Measurements from ENCODE around the gene DIPK1B. TPM values are rescaled to one million over a fixed set of nuclear protein-coding genes. Genes with fewer than 3 reads are reported as not detected.
A peak's percentile ranks its signal among the peaks of the same experiment; 100 is the strongest.
"Not testable (repeated sequence)": the region's sequence is repeated elsewhere in the genome, so short reads cannot be mapped to it uniquely, and the experiment has no call there.

The DIPK1B gene
- total RNA-seq, 4 donors from 2014 or later, result 3.2 to 26.3 (median 21.0) TPM

DNA sequence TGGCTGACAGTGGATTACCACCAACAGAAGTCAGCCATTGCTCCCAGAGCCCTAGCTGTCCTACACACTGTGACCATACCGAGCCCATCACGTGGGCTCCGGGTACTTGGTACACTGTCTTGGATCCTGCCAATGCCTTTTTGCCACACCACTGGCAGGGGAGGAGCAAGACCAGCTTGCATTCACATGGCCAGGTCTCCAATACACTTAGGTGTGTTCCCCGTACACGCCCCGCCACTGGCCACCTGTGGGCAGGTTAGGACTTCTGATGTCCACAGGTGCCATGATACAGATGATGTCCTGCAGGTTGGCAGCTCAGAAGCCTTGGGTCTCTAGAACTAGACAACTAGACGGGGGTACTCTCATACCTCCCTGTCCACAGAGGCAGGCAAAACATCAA, 5.4 kb upstream of the DIPK1B start:
- no peaks in the 10 kb centered on the region for H3K27me3 ChIP-seq
- no peak for DNase-seq
- intact Hi-C loops (cut with DNase I; ENCODE audit: low total_unique reads), result no loop called here
- H3K9me3 ChIP-seq, result no peaks in the 10 kb centered on the region
- no peak overlapping the region for H3K27ac ChIP-seq
- H3K4me1 ChIP-seq, result peaks cover 0 to 5% of the 10 kb centered on the region in 2 donors
- TF ChIP-seq CTCF (IDR thresholded peaks at IDR 0.05), result no peak
- TF ChIP-seq POLR2A (IDR thresholded peaks at IDR 0.05), result no peak
- no peak overlapping the region for H3K4me3 ChIP-seq
- no peaks in the 10 kb centered on the region for H3K36me3 ChIP-seq

DNA sequence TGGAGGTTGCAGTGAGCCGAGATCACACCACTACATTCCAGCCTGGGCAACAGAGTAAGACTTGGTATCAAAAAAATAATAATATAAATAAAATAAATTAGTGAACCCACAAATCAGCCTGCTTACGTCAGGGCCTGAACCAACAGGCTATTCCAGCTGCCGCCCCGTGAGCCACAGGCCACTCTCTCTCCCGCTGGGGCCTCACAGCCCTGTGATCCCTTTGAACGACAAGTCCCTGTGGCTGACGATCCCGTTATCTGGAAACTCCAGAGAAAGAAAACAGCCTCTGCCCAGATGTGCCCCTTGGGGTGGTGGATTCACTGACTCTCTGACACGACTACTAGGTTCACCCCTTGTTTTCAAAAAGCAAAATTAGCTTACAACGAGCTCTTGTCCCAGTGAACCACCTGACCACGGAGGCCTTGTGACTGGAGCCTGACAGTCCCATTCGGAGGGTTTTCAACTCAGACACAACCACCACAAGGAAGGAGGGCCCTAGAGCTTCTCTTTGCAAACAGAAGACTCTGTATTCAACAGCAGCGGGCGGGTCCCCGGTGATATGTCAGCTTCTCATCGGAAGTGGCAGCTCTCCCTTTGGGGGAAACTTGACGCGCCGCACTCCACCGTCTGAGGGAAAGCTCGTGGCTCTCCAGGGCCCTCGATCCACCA, 4.4 kb upstream of the DIPK1B start:
- intact Hi-C loops (cut with DNase I; ENCODE audit: low total_unique reads), result no loop called here
- no peak for TF ChIP-seq POLR2A (IDR thresholded peaks at IDR 0.05)
- no peak for TF ChIP-seq CTCF (IDR thresholded peaks at IDR 0.05)
- Histone ChIP-seq H3K9me3 (no peaks in the 10 kb centered on the region), H3K27me3 (no peaks in the 10 kb centered on the region), H3K4me3 (no peak overlapping the region), H3K4me1 (peaks cover 0 to 7% of the 10 kb centered on the region in 2 donors), H3K27ac (no peak overlapping the region), H3K36me3 (no peaks in the 10 kb centered on the region)
- DNase-seq, result no peak

GRCh38 chr9:136709454-136710109, 2.8 kb upstream of the DIPK1B start:
- TF ChIP-seq CTCF (IDR thresholded peaks at IDR 0.05) (no peak), POLR2A (IDR thresholded peaks at IDR 0.05) (no peak)
- intact Hi-C loops (cut with DNase I; ENCODE audit: low total_unique reads), result no loop called here
- Histone ChIP-seq H3K27me3 (no peaks in the 10 kb centered on the region), H3K4me3 (no peak overlapping the region), H3K9me3 (no peaks in the 10 kb centered on the region), H3K27ac (no peak overlapping the region), H3K36me3 (no peaks in the 10 kb centered on the region), H3K4me1 (peaks cover 0 to 7% of the 10 kb centered on the region in 2 donors)
- DNase-seq, result no peak

DNA sequence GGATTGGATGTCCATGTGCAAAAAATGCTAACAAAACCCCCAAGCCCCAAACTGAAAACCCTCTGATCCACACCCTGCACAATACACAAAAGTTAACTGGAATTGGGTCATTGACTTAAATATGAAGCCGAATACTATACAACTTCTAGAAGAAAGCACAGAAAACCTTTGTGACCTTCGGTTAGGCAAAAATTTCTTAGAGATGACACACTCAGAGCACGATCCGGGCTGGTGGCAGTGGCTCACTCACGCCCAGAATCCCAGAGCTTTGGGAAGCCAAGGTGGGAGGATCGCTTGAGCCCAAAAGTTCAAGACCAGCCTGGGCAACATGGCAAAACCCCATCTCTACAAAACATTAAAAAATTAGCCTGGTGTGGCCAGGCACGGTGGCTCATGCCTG, 1.8 kb upstream of the DIPK1B start:
- Histone ChIP-seq H3K9me3 (no peaks in the 10 kb centered on the region), H3K4me1 (peaks cover 0 to 7% of the 10 kb centered on the region in 2 donors), H3K36me3 (no peaks in the 10 kb centered on the region), H3K27ac (peak overlapping the region in 1 of 2 donors; percentile 22), H3K27me3 (no peaks in the 10 kb centered on the region), H3K4me3 (no peak overlapping the region)
- DNase-seq, result no peak
- intact Hi-C loops (cut with DNase I; ENCODE audit: low total_unique reads), result no loop called here
- TF ChIP-seq POLR2A (IDR thresholded peaks at IDR 0.05) (no peak), CTCF (IDR thresholded peaks at IDR 0.05) (no peak)

GRCh38 chr9:136711219-136711648, 1.1 kb upstream of the DIPK1B start:
- H3K4me3 ChIP-seq; intact Hi-C loops (cut with DNase I; ENCODE audit: low total_unique reads); H3K27me3 ChIP-seq; H3K4me1 ChIP-seq; H3K9me3 ChIP-seq; H3K36me3 ChIP-seq: not testable (repeated sequence)
- peak in 1 of 2 donors; percentile 55 for DNase-seq
- peak overlapping the region in 1 of 2 donors; percentile 22 for H3K27ac ChIP-seq
